Tibial nerve (tissue), 4 donors: ENCODE results near the gene ARHGEF5. TPM values are rescaled to one million over a fixed set of nuclear protein-coding genes. Genes with fewer than 3 reads are reported as not detected.
"Not testable (repeated sequence)": the region's sequence is repeated elsewhere in the genome, so short reads cannot be mapped to it uniquely, and the experiment has no call there.

ENCODE experiments used
- DNase-seq, 2 donors: peaks; one replicate each; pipeline ENCODE4 v3.0.0-alpha.2; 2019; ENCODE audit warnings: low spot score in 2 of 2
- H3K27ac ChIP-seq, 4 donors: fragments of 200-600 bp; sonication (generic) in 3 of 4; one replicate each; pipeline ENCODE4 v1.5.1; 2017 to 2019; ENCODE audit warnings: mild to moderate bottlenecking in 1 of 4
- H3K27me3 ChIP-seq, 2 donors: fragments of 200-600 bp; sonication (generic) in 1 of 2; one replicate each; pipeline versions ENCODE4 v1.5.1 to v1.6.0; 2017 to 2019
- H3K36me3 ChIP-seq, 3 donors: fragments of 200-600 bp; sonication (generic); one replicate each; pipeline ENCODE4 v1.5.1; 2018 to 2019
- H3K4me1 ChIP-seq, 4 donors: fragments of 200-600 bp; sonication (generic) in 3 of 4; one replicate each; pipeline ENCODE4 v1.5.1; 2017 to 2019
- H3K4me3 ChIP-seq, 4 donors: fragments of 200-600 bp; sonication (generic) in 3 of 4; one replicate each; pipeline ENCODE4 v1.5.1; 2017 to 2019; ENCODE audit warnings: mild to moderate bottlenecking in 1 of 4, moderate library complexity in 1 of 4
- H3K9me3 ChIP-seq, 4 donors: fragments of 200-600 bp; sonication (generic) in 3 of 4; one replicate each; pipeline ENCODE4 v1.5.1; 2017 to 2019
- CTCF ChIP-seq, 5 experiments: fragments of 200-600 bp in 3 of 5; fragments of 450-650 bp in 2 of 5; sonication (generic) in 3 of 5; IDR thresholded peaks; one replicate each; pipeline ENCODE4 v1.5.1; 2016 to 2019; ENCODE audit warnings: antibody characterized with exemption in 5 of 5, mild to moderate bottlenecking in 3 of 5, moderate library complexity in 2 of 5
- EP300 ChIP-seq, 2 donors: sonication (generic); formaldehyde crosslinking; IDR thresholded peaks; one replicate each; pipeline ENCODE4 v1.6.1; 2017; ENCODE audit warnings: antibody characterized with exemption in 2 of 2, mild to moderate bottlenecking in 1 of 2
- POLR2A ChIP-seq, 2 donors: fragments of 450-650 bp; IDR thresholded peaks; one replicate each; pipeline ENCODE4 v1.6.1; 2017; ENCODE audit warnings: antibody characterized with exemption in 2 of 2, mild to moderate bottlenecking in 2 of 2, moderate library complexity in 2 of 2
- WGBS, 2 donors: methylation state at CpG; one replicate each; pipeline ENCODE4 v1.1.5; 2018; 5-methylcytosine and 5-hydroxymethylcytosine counted together
- total RNA-seq, 4 donors: library from RNA; depleted of rRNA; stranded (reverse); fragments of >200 nt; gene quantifications; one replicate each; pipeline ENCODE4 v1.1.0, GENCODE V29; 2016

The ARHGEF5 gene
- total RNA-seq, 4 donors from 2014 or later, result 5.9 to 13.2 (median 10.4) TPM

DNA sequence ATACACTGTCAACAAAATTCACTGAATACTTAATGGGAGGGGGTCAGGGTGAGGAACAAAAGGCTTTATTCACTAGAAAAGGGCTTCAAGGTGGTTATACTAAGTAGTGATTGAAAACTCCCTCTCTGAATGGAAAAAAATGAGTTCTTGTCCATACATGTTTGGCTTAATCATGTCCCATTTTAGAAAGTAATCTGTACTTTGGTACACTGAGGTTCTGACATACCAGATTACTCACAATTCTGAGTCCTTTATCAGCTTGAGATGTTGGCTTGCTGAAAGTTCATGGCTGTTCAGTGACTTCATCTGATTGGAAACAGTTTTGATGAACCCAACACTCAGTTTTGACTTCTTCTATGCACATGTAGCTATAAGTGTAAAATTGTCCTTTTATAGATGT, 61.1 kb downstream of the ARHGEF5 start:
- no peaks in the 10 kb centered on the region for H3K4me1 ChIP-seq
- no peak overlapping the region for H3K27ac ChIP-seq
- H3K36me3 ChIP-seq, result no peaks in the 10 kb centered on the region
- TF ChIP-seq CTCF (IDR thresholded peaks at IDR 0.05) (no peak), POLR2A (IDR thresholded peaks at IDR 0.05) (no peak), EP300 (IDR thresholded peaks at IDR 0.05) (no peak)
- peaks cover 0 to 8% (median 0%) of the 10 kb centered on the region in 4 donors for H3K9me3 ChIP-seq
- no peak overlapping the region for H3K4me3 ChIP-seq
- no peak for DNase-seq
- H3K27me3 ChIP-seq, result no peaks in the 10 kb centered on the region

DNA sequence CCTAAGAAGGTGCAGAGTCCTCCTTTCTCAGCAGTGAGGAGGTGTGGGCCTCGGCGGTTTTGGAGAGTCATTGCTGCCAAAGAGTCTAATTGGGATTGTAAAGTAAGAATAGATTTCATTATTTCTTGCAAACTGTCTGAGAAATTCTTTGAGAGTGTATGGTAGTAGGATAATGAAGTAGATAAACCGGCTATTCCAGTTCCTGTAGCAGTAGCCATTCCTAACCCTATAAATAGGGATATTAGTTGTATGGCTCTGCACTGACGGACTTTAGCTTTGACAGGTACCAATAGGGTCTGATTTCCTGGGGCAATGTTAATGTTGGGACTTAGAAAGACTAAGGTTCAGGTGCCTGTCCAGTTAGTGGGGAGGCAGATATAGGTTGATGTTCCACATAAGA, 63.7 kb downstream of the ARHGEF5 start:
- H3K27ac ChIP-seq, H3K27me3 ChIP-seq, H3K36me3 ChIP-seq, H3K4me3 ChIP-seq, DNase-seq, H3K9me3 ChIP-seq, H3K4me1 ChIP-seq: not testable (repeated sequence)
- WGBS, 2 donors, result 94 to 98% methylated on average over 4 of the region's 4 CpGs

GRCh38 chr7:144427539-144427938, 72.3 kb downstream of the ARHGEF5 start:
- H3K27me3 ChIP-seq, H3K36me3 ChIP-seq, DNase-seq, H3K27ac ChIP-seq, H3K4me3 ChIP-seq, H3K4me1 ChIP-seq: not testable (repeated sequence)
- H3K9me3 ChIP-seq, result peaks cover 0 to 21% (median 0%) of the 10 kb centered on the region in 4 donors
- 50 to 55% methylated on average over 2 of the region's 2 CpGs for WGBS, 2 donors

- Histone ChIP-seq H3K27ac (no peak overlapping the region), H3K36me3 (no peaks in the 10 kb centered on the region), H3K4me3 (no peak overlapping the region), H3K27me3 (no peaks in the 10 kb centered on the region), H3K4me1 (no peaks in the 10 kb centered on the region), H3K9me3 (peaks cover 0 to 21% (median 0%) of the 10 kb centered on the region in 4 donors)
- TF ChIP-seq EP300 (IDR thresholded peaks at IDR 0.05), result no peak
- TF ChIP-seq POLR2A (IDR thresholded peaks at IDR 0.05), result no peak
- no peak for TF ChIP-seq CTCF (IDR thresholded peaks at IDR 0.05)
- 74 to 77% methylated on average over 2 of the region's 2 CpGs for WGBS, 2 donors
- no peak for DNase-seq
These were observed 73.2 kb downstream of the ARHGEF5 start for GRCh38 chr7:144428431-144428830.

Other genes starting within 250 kb of the ARHGEF5 start
- gene OR2A2, start 245.8 kb upstream of the ARHGEF5 start, total RNA-seq, result not detected
- gene OR2A14, start 232.2 kb upstream of the ARHGEF5 start, total RNA-seq, result not detected
- gene CTAGE4, start 171.9 kb upstream of the ARHGEF5 start, total RNA-seq, result 1 to 10 TPM in 2 of 4 donors, not detected in 2; 2.5 to 3.1 TPM
- gene ARHGEF35, start 159.6 kb upstream of the ARHGEF5 start, total RNA-seq, result 1 to 10 TPM in 3 of 4 donors, under 1 TPM in 1; 0.59 to 4.4 (median 1.9) TPM
- gene OR2A42, start 115.8 kb upstream of the ARHGEF5 start, total RNA-seq, result not detected
- gene OR2A7, start 90.6 kb upstream of the ARHGEF5 start, total RNA-seq, result 1 to 10 TPM; 1.1 to 3.8 (median 2.2) TPM
- gene CTAGE8, start 86.1 kb upstream of the ARHGEF5 start, total RNA-seq, result 1 to 10 TPM in 2 of 4 donors, under 1 TPM in 1, not detected in 1; 0.60 to 1.8 (median 1.5) TPM
- under 1 TPM in 2 of 4 donors, not detected in 2; 0.60 to 0.84 TPM for gene OR2A1, start 43.0 kb upstream of the ARHGEF5 start, total RNA-seq
- gene NOBOX, start 48.3 kb downstream of the ARHGEF5 start, total RNA-seq, result not detected